Activated naive CD4-positive, alpha-beta T cell treated with anti-CD3 and anti-CD28 coated beads for 36 hours (primary cell): ENCODE data around the gene RAB4A. TPM values are rescaled to one million over a fixed set of nuclear protein-coding genes. Genes with fewer than 3 reads are reported as not detected.

Source experiments
- CTCF ChIA-PET: fragments of 350-600 bp; sonication (Branson Sonifier 250); formaldehyde crosslinking; loops from one replicate; lab custom pipeline; 2021; ENCODE audit warnings: antibody characterized with exemption; lab: Charles Lee
- DNase-seq: peaks from one replicate; pipeline ENCODE4 v3.0.0-alpha.2; 2020
- H3K27ac Mint-ChIP-seq: one replicate; pipeline ENCODE4 v1.8.0; 2021; ENCODE audit warnings: mild to moderate bottlenecking, mixed read lengths
- H3K27me3 Mint-ChIP-seq: one replicate; pipeline ENCODE4 v1.8.0; 2021; ENCODE audit warnings: low read depth, mixed read lengths
- H3K36me3 Mint-ChIP-seq: one replicate; pipeline ENCODE4 v1.8.0; 2021; ENCODE audit warnings: low read depth, mixed read lengths
- H3K4me1 Mint-ChIP-seq: one replicate; pipeline ENCODE4 v1.8.0; 2021; ENCODE audit warnings: low read depth, mixed read lengths
- H3K4me3 Mint-ChIP-seq: one replicate; pipeline ENCODE4 v1.8.0; 2021; ENCODE audit warnings: mild to moderate bottlenecking, moderate library complexity, mixed read lengths
- H3K9me3 Mint-ChIP-seq: one replicate; pipeline ENCODE4 v1.8.0; 2021; ENCODE audit warnings: mixed read lengths
- intact Hi-C: fragments of 100-400 bp; cut with micrococcal nuclease; formaldehyde crosslinking; loops from one replicate; pipeline ENCODE4 v1.15.1; 2023
- total RNA-seq, 2 experiments: library from RNA; stranded (reverse); gene quantifications; one replicate each; pipeline ENCODE4 v1.2.3, GENCODE V29; 2021

The RAB4A gene
- total RNA-seq, 2 experiments from 2014 or later = 15.8 to 19.9 TPM

- H3K4me1 Mint-ChIP-seq = peaks cover 30% of the 10 kb centered on the region
These were observed 7.3 kb downstream of the RAB4A start for GRCh38 chr1:229278120-229278741.

GRCh38 chr1:229279242-229279641, 8.3 kb downstream of the RAB4A start:
- Mint-ChIP-seq H3K4me3 (no peak overlapping the region), H3K4me1 (peaks cover 30% of the 10 kb centered on the region), H3K27me3 (no peaks in the 10 kb centered on the region), H3K36me3 (peaks cover 9% of the 10 kb centered on the region), H3K27ac (no peak overlapping the region), H3K9me3 (no peaks in the 10 kb centered on the region)
- no peak for DNase-seq
- CTCF ChIA-PET = no interaction called here
- intact Hi-C loops = no loop called here

More at GRCh38 chr1:229278120-229278741, 7.3 kb downstream of the RAB4A start:
- intact Hi-C loops = no loop called here
- no peak for DNase-seq
- H3K4me3 Mint-ChIP-seq = no peak overlapping the region
- no peaks in the 10 kb centered on the region for H3K27me3 Mint-ChIP-seq
- H3K9me3 Mint-ChIP-seq = no peaks in the 10 kb centered on the region
- peaks cover 9% of the 10 kb centered on the region for H3K36me3 Mint-ChIP-seq
- CTCF ChIA-PET = interaction anchor here (0.6 kb wide), 1 partner anchor 45 kb away, joined by 3 read pairs; no protein-coding TSS in a partner anchor
- H3K27ac Mint-ChIP-seq = no peak overlapping the region

- H3K27me3 Mint-ChIP-seq = no peaks in the 10 kb centered on the region
- H3K27ac Mint-ChIP-seq = no peak overlapping the region
- H3K4me1 Mint-ChIP-seq = peaks cover 31% of the 10 kb centered on the region
- CTCF ChIA-PET = no interaction called here
- intact Hi-C loops = no loop called here
- peaks cover 9% of the 10 kb centered on the region for H3K36me3 Mint-ChIP-seq
- no peak overlapping the region for H3K4me3 Mint-ChIP-seq
- DNase-seq = no peak
- no peaks in the 10 kb centered on the region for H3K9me3 Mint-ChIP-seq
These were observed 9.3 kb downstream of the RAB4A start for GRCh38 chr1:229280037-229280828.

GRCh38 chr1:229280921-229281320, 10.0 kb downstream of the RAB4A start:
- DNase-seq = no peak
- peaks cover 36% of the 10 kb centered on the region for H3K4me1 Mint-ChIP-seq
- peaks cover 9% of the 10 kb centered on the region for H3K36me3 Mint-ChIP-seq
- H3K9me3 Mint-ChIP-seq = no peaks in the 10 kb centered on the region
- intact Hi-C loops = no loop called here
- no peaks in the 10 kb centered on the region for H3K27me3 Mint-ChIP-seq
- H3K4me3 Mint-ChIP-seq = no peak overlapping the region
- no peak overlapping the region for H3K27ac Mint-ChIP-seq
- CTCF ChIA-PET = no interaction called here

- Mint-ChIP-seq H3K4me3 (no peak overlapping the region), H3K36me3 (peaks cover 9% of the 10 kb centered on the region), H3K4me1 (peaks cover 40% of the 10 kb centered on the region), H3K9me3 (no peaks in the 10 kb centered on the region), H3K27me3 (no peaks in the 10 kb centered on the region), H3K27ac (no peak overlapping the region)
- CTCF ChIA-PET = no interaction called here
- DNase-seq = no peak
- intact Hi-C loops = no loop called here
These were observed 10.5 kb downstream of the RAB4A start for GRCh38 chr1:229281339-229281926.

- peaks cover 9% of the 10 kb centered on the region for H3K36me3 Mint-ChIP-seq
- H3K4me1 Mint-ChIP-seq = peaks cover 43% of the 10 kb centered on the region
- H3K9me3 Mint-ChIP-seq = no peaks in the 10 kb centered on the region
- H3K4me3 Mint-ChIP-seq = no peak overlapping the region
- CTCF ChIA-PET = no interaction called here
- intact Hi-C loops = no loop called here
- no peak for DNase-seq
- H3K27me3 Mint-ChIP-seq = no peaks in the 10 kb centered on the region
- no peak overlapping the region for H3K27ac Mint-ChIP-seq
These were observed 11.4 kb downstream of the RAB4A start for GRCh38 chr1:229282295-229282823.

- Mint-ChIP-seq H3K27ac (no peak overlapping the region), H3K4me1 (peaks cover 43% of the 10 kb centered on the region), H3K27me3 (no peaks in the 10 kb centered on the region), H3K36me3 (peaks cover 9% of the 10 kb centered on the region), H3K4me3 (no peak overlapping the region), H3K9me3 (no peaks in the 10 kb centered on the region)
- CTCF ChIA-PET = interaction anchor here (0.6 kb wide), 1 partner anchor 838 kb away, joined by 3 read pairs; no protein-coding TSS in a partner anchor
- DNase-seq = no peak
- intact Hi-C loops = no loop called here
These were observed 12.3 kb downstream of the RAB4A start for GRCh38 chr1:229283183-229283611.

- Mint-ChIP-seq H3K27me3 (no peaks in the 10 kb centered on the region), H3K4me1 (peaks cover 43% of the 10 kb centered on the region), H3K4me3 (no peak overlapping the region), H3K27ac (no peak overlapping the region), H3K36me3 (peaks cover 12% of the 10 kb centered on the region), H3K9me3 (no peaks in the 10 kb centered on the region)
- no peak for DNase-seq
- CTCF ChIA-PET = no interaction called here
- intact Hi-C loops = no loop called here
These were observed 14.0 kb downstream of the RAB4A start for GRCh38 chr1:229284887-229285286.

GRCh38 chr1:229285440-229285839, 14.5 kb downstream of the RAB4A start:
- CTCF ChIA-PET = no interaction called here
- DNase-seq = no peak
- no peak overlapping the region for H3K4me3 Mint-ChIP-seq
- no peaks in the 10 kb centered on the region for H3K9me3 Mint-ChIP-seq
- H3K27ac Mint-ChIP-seq = no peak overlapping the region
- peaks cover 39% of the 10 kb centered on the region for H3K4me1 Mint-ChIP-seq
- no peaks in the 10 kb centered on the region for H3K27me3 Mint-ChIP-seq
- H3K36me3 Mint-ChIP-seq = peaks cover 15% of the 10 kb centered on the region
- intact Hi-C loops = no loop called here

GRCh38 chr1:229286099-229286766, 15.3 kb downstream of the RAB4A start:
- Mint-ChIP-seq H3K9me3 (no peaks in the 10 kb centered on the region), H3K36me3 (peaks cover 22% of the 10 kb centered on the region), H3K27ac (no peak overlapping the region), H3K27me3 (no peaks in the 10 kb centered on the region), H3K4me1 (peaks cover 31% of the 10 kb centered on the region), H3K4me3 (no peak overlapping the region)
- intact Hi-C loops = loop anchor here (1.0 kb wide), 1 partner anchor 155 kb away; no protein-coding TSS in a partner anchor
- no peak for DNase-seq
- CTCF ChIA-PET = no interaction called here

GRCh38 chr1:229287267-229287666, 16.4 kb downstream of the RAB4A start:
- Mint-ChIP-seq H3K9me3 (no peaks in the 10 kb centered on the region), H3K4me1 (peaks cover 24% of the 10 kb centered on the region), H3K4me3 (no peak overlapping the region), H3K36me3 (peaks cover 27% of the 10 kb centered on the region), H3K27me3 (no peaks in the 10 kb centered on the region), H3K27ac (no peak overlapping the region)
- DNase-seq = no peak
- CTCF ChIA-PET = no interaction called here
- intact Hi-C loops = no loop called here

- DNase-seq = no peak
- Mint-ChIP-seq H3K27ac (no peak overlapping the region), H3K4me3 (no peak overlapping the region), H3K9me3 (no peaks in the 10 kb centered on the region), H3K27me3 (no peaks in the 10 kb centered on the region), H3K36me3 (peaks cover 20% of the 10 kb centered on the region), H3K4me1 (peaks cover 17% of the 10 kb centered on the region)
- CTCF ChIA-PET = no interaction called here
- intact Hi-C loops = no loop called here
These were observed 17.6 kb downstream of the RAB4A start for GRCh38 chr1:229288516-229288915.
